Stimulated activated CD8-positive, alpha-beta memory T cell treated with anti-CD3 and anti-CD28 coated beads, Interleukin-2, amount 100 ng/mL, for 48 hours (primary cell): ENCODE measurements around the gene PLA2G4B.
A peak's percentile ranks its signal among the peaks of the same experiment; 100 is the strongest.

Experiments used
- DNase-seq, 2 donors: peaks; one replicate each; pipeline ENCODE4 v3.0.0-alpha.2; 2020; ENCODE audit warnings: low read depth in 2 of 2

The PLA2G4B gene

GRCh38 chr15:41806291-41807181 is 32.1 kb upstream of the PLA2G4B start:
- no peak for DNase-seq

GRCh38 chr15:41809121-41809520 is 29.5 kb upstream of the PLA2G4B start:
- DNase-seq: no peak

DNA sequence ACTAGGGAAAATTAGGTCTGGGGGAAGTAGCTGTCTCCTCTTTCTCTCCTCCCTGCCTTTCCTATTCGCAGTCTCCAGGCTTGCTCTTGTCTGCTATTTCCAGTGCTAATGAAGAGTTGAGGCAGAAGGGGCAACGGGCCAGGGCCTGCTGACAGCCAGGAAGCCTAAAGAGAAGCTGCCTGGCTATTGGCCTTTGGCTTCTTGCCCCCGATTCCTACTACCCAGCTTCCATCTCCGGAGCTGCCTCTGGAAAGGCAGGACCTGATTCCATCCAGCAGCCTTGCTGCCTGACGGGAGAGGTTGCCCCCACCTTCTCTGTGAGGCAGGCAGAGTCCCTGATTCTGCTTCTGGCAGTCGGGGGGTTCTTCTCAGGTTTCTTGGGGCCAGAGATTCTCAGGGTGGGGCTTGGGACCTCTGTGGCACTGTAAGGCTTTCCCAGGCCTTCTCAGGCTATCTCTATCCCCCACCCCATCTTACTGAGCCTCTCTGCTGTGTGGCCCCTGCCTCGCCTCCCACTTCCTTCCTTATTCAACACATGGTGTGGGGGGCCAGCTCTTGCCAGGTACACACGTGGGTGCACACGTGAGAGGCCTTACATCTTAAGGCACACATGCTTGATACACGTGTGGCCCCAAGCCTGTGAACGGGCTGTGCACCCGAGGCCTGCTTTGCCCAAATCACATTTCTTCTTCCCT is 29.0 kb upstream of the PLA2G4B start:
- DNase-seq: no peak

GRCh38 chr15:41810651-41811431 is 27.8 kb upstream of the PLA2G4B start:
- no peak for DNase-seq

GRCh38 chr15:41811432-41812195 is 27.0 kb upstream of the PLA2G4B start:
- peak; percentile 43 to 69 for DNase-seq

DNA sequence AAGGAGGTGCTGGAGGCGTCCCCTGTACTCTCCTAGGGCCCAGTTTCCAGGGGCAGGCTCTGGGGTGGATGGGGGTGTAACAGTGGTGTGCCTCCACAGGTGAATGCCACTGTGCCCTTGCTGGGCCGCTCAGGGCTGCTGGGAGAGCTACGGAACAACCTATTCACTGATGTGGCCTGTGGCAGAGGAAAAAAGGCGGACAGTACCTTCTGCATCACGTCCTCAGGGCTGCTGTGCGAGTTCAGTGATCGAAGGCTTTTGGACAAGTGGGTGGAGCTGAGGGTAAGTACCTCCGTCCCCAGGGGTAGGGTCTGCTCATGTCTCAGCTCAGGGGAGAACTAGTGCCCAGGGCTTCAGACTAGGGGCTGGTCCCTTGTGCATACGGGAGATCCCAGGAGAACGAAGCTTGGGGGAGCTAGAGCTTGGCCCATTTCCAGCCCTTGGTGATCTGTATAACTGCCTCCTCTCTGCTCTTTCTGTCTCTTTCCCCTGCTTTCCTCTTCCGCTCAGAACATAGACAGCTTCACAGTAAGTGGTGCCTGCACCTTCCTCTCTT is 25.7 kb upstream of the PLA2G4B start:
- no peak for DNase-seq

- no peak for DNase-seq
Measured at GRCh38 chr15:41813426-41813825, 25.2 kb upstream of the PLA2G4B start.

DNA sequence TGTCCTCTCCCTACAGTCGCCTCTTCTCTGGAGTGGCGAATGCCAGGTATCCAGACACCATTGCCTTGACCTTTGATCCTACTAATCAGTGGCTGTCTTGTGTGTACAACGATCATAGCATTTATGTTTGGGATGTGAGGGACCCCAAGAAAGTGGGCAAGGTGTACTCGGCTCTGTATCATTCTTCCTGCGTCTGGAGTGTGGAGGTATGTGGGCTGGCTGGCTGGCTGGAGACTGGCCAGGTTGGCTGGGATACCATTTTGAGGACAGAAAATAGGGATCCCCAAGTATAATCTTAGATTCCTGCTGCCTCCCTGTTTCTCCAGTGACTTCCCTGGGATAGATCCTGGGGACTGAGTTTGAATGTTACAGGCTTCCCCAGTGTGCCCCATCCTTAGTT is 24.1 kb upstream of the PLA2G4B start:
- DNase-seq: no peak

- DNase-seq: no peak
Measured at GRCh38 chr15:41816788-41817187, 21.9 kb upstream of the PLA2G4B start.

DNA sequence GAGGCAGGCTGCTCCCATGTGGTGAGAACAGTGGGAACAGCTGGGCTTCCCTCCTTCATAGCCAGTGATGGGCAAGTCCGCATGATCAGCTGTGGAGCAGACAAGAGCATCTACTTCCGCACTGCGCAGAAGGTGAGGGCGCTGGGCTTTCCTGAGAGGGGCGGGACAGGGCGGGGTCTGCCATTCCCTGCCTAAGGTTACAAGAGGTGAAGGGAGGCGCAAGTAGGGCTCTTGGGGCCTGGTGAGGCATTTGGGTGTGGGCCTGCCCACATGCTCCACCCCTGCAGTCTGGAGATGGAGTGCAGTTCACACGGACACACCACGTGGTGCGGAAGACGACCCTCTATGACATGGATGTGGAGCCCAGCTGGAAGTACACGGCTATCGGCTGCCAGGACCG is 21.3 kb upstream of the PLA2G4B start:
- no peak for DNase-seq

DNA sequence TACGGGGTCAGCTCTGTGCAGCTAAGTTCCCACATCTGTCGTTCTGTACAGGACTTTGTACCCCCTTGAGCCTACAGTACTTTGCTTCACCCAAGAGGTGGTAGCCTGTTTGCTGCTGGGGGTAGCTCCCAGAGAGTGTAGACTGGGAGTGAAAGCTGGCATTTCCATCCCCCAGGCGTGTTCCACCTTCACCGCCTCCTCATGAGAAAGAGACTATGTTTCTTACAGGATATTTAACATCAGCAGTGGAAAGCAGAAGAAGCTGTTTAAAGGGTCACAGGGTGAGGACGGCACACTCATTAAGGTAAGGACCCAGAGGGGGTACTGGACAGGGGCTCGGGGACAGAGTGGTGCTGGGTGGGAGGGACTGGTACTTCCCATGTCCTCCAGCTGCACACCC is 20.9 kb upstream of the PLA2G4B start:
- no peak for DNase-seq

DNA sequence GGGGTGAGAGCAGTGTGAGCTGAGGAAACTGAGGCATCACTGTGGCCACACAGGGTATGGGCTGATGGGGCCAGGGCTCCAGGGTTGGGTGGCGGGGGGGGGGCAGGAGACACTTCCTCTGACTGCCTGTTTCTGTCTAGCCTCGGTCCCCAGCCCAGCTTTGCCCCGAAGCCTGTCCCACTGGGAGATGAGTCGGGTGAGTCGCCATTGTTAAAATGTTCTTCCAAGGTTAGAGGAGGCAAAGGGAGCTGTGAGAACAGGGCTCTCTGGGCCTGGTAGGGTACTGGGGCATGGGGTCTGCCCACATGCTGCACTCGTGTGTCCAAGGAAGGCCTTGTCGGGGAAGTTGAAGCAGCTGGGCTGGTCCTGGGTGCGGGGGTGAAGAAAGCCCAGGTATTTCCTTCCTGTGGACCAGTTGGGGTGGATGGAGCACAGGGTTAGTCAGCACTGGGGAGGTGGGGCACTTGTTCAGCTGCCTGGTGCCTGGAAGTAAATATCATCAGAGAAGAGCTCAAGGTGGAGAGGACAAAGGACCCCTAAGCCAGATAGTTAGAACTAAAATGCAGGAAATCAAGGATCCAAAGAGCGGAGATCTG is 19.1 kb upstream of the PLA2G4B start:
- DNase-seq: no peak

DNA sequence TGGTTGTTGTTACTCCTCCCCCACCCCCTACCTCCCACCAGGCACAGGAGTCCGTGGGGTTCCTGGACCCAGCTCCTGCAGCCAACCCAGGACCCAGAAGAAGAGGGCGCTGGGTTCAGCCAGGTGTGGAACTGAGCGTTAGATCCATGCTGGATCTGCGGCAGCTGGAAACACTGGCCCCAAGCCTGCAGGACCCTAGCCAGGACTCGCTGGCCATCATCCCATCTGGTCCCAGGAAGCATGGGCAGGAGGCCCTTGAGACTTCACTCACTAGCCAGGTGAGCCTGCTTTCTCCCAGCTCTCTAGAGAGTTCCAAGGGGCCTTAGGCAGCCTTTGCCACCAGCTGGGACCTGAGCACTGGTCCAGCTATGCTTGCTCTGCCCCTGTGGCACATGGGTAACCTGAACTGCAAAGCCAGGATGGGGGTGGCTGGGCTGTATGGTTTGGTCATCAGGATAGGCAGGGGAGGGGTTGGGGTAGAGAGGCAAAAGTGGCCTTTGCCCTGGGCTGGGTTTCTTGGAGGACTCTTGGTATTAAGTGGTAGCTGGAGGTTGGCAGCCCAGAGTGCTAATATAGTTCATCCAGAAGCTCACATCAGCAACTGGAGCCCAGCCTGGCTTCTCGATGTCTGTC is 17.7 kb upstream of the PLA2G4B start:
- DNase-seq: no peak

GRCh38 chr15:41821831-41822230 is 16.8 kb upstream of the PLA2G4B start:
- DNase-seq: no peak

DNA sequence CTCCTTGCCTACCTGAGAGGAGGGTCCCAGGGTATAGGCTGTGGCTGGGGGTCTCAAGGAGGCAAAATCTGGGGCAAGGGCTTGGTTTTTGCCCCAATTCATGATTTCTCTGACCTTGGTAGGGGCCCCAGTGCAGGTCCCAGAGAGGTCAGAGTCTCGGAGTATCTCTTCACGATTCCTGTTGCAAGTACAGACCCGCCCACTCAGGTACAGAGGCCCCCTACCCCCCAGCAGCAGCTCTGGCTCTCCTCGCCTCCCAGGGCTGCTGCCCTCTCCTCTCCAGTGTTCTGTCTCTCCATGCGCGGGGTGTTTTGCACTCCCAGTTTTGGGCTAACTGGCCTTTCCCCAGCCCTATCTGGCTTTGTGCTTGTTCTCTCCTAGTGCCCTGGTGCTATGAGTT is 16.2 kb upstream of the PLA2G4B start:
- DNase-seq: no peak

DNA sequence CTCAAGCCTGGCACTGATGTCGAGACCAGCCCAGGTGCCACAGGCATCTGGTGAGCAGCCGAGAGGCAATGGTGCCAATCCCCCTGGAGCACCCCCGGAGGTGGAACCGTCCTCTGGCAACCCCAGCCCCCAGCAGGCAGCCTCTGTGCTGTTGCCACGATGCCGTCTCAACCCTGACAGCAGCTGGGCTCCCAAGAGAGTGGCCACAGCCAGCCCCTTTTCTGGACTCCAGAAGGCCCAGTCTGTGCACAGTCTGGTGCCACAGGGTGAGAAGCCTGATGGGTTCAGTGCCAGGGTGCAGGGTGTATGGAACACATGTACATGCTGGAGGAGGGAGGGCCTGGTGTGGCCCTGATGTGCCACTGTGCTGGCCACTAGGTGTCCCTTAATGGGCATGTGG is 15.7 kb upstream of the PLA2G4B start:
- no peak for DNase-seq

- no peak for DNase-seq
Measured at GRCh38 chr15:41823502-41823901, 15.1 kb upstream of the PLA2G4B start.

- no peak for DNase-seq
Measured at GRCh38 chr15:41824062-41824745, 14.4 kb upstream of the PLA2G4B start.

GRCh38 chr15:41825145-41825544 is 13.5 kb upstream of the PLA2G4B start:
- no peak for DNase-seq
